ENCODE measurements around the gene ANXA10.
"Not testable (repeated sequence)": the region's sequence is repeated elsewhere in the genome, so short reads cannot be mapped to it uniquely, and the experiment has no call there.

ANXA10 gene, protein sequence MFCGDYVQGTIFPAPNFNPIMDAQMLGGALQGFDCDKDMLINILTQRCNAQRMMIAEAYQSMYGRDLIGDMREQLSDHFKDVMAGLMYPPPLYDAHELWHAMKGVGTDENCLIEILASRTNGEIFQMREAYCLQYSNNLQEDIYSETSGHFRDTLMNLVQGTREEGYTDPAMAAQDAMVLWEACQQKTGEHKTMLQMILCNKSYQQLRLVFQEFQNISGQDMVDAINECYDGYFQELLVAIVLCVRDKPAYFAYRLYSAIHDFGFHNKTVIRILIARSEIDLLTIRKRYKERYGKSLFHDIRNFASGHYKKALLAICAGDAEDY

GRCh38 chr4:168092176-168092712 is at the start of gene ANXA10:
TSS of gene ANXA10 (plus strand) at chr4:168092537. CDS start at chr4:168092701, 164 bp downstream.
- DNase-seq, result no peak

DNA sequence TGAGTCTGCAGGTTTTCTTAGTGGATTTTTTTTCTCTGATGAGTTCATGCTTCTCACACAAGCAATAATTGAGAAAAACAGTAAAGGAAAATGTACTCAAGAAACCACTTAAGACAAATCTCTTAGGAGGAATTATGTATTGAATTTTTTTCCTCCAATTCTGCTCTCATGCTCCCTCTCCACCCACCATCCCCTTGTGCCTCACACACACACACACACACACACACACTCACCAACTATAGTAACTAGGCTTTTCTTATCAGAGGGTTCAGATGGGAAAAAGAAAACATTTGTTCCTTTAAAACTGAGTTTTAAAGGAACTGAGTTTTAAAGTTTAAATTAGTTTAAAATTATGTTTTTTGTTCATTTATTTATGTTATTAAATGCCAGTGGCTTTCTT is 47.0 kb upstream of the ANXA10 start:
- DNase-seq, result no peak

GRCh38 chr4:168050002-168050401 is 42.3 kb upstream of the ANXA10 start:
- no peak for DNase-seq

- DNase-seq, result no peak
Observed at GRCh38 chr4:168051526-168051925, 40.8 kb upstream of the ANXA10 start.

GRCh38 chr4:168057412-168057811 is 34.9 kb upstream of the ANXA10 start:
- no peak for DNase-seq

- DNase-seq, result no peak
Observed at GRCh38 chr4:168059251-168059650, 33.1 kb upstream of the ANXA10 start.

- DNase-seq, result no peak
Observed at GRCh38 chr4:168063031-168063430, 29.3 kb upstream of the ANXA10 start.

DNA sequence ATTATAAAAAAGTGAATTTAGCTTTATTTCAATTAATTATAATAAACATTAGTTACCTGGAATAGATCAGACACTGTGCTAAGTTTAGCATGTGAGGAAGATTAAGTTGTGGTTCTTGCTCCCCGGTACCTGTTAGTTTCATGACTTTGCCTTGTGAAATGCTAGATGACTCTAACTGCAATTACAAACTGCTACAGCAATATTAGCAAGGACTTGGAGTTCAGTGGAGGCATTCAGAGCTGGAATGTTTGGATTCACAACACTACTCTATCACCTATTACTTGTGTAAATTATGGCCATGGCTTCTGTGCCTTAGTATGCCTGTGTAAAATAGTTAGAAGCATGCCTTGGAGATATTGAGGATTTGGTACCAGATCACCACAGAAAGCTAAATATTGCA is 21.4 kb upstream of the ANXA10 start:
- no peak for DNase-seq

GRCh38 chr4:168071304-168071703 is 21.0 kb upstream of the ANXA10 start:
- no peak for DNase-seq

GRCh38 chr4:168074861-168075260 is 17.5 kb upstream of the ANXA10 start:
- no peak for DNase-seq

DNA sequence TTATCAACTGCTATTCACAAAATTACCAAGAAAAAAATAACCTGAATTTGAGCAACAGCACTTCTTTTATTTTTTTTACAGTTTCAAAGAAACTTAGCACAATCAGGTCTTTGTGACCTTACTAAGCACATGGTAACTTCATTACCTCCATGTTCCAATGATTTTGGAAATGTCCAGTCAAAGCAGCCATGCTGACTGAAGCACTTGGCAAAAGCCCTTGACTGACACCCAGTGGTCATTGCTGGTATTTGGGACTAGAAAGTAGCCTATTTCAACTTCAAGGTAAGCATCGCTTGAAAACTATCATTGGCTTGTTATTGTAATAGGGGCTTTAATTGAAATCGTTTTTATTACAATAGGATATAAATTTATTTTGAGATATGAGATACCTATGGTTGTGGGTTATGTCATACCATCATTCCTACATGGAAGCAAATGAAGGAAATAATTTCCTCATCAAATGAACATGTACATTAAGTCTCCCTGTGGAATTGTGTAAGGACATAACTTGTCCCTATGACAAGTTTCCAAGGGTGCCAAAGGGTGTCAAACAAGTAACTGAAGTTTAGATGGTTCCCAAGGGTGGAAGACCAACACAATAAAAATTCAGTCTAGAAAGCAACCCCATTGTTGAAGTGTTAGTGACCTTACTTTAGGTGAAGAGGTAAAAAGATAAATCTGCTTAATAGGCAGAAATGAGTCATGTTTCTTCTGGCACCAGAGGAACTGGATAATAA is 15.2 kb upstream of the ANXA10 start:
- DNase-seq, result peak; percentile 17

DNA sequence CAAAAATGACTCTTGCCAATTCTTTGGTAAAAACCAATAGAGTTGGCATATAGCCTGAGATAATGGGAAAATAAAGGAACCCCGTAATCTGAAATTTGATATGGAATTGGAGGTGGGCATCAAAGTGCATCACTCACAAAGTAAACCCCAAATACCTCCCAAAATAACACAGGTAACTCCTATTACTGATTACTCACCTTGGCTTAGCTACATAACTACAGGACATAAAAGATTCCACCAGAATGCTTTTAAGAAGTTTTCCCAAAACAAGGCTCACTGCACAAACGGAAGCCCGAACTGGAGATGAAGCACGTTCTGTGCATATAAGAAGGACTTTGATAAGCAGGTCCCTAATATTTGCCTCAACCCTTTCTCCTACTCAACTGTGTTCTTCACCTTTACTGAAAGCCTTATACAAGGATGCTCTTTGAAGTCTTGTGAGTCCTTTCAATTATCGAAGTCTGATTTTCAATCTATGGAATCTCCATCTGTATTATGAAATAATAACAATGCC is 14.6 kb upstream of the ANXA10 start:
- no peak for DNase-seq

- no peak for DNase-seq
Observed at GRCh38 chr4:168082379-168082778, 10.0 kb upstream of the ANXA10 start.

DNA sequence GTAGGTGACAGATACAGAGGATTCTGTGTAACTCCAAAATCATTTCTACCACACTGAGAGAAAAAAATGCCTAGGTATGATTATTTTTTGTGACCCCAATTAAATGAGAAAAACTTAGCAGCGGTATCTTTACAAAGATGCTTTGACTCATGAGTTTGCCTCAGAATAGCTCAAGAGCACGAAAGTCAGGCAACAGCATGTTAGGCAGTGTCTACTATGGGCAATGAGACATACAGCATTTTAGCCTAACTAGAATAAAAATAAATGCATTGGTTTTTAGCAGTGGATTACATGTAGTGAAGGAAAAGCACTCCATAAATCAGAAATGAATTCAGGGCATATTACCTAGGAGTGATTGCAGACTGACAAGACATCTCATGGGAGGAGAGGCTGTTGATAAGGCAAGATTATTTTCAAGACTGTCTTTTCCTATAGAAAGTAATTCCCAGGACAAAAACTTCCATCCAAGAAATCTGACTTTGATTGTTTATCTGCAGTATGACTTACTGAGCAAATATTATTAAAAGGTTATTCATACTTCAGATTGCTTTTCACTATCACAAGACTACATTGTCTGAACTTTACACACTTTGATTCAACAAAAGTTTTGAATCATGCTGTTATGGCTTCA is 3.6 kb downstream of the ANXA10 start:
- DNase-seq, result no peak

DNA sequence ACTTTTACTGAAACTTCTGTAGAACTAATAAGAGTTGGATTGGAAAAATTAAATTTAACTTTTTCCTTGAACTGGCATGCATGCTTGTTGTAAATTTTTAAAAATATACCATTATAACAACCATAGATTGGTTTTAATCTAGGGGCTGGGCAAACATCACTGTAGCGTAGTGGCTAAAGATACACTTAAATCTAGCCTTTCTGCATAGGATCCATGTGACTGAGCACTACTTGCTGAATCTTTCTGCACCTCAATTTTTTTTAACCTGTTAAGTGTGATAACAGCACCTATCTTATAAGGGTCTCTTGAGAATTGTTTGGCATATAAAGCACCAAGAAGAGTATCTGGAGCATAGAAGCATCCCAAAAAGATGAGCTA is 4.1 kb downstream of the ANXA10 start:
- no peak for DNase-seq

- no peak for DNase-seq
Observed at GRCh38 chr4:168097161-168097560, 4.8 kb downstream of the ANXA10 start.

DNA sequence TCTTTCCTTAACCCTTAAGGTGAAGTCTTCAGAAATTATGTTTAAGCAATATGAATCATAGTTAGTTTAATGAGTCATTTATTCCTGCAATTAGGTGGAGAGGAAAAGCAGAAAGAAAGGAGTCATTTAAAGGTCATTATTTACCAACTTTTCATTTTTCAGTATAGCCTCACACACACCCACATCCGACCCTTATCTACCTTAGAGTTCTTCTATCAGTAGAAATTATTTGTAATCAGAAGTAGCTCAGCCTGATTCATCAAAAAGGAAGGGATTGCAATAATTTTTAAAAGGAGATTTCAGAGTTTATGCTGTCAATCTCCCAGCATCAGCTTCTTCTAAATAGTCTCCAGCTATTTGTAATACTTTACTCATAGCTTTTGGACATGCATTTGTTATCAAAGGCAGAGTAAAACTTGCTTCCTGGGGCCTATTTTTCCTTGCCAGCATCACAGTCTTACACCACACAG is 5.9 kb downstream of the ANXA10 start:
- DNase-seq, result no peak

- DNase-seq, result no peak
Observed at GRCh38 chr4:168099195-168099594, 6.9 kb downstream of the ANXA10 start.

- DNase-seq, result no peak
Observed at GRCh38 chr4:168101026-168101425, 8.7 kb downstream of the ANXA10 start.

GRCh38 chr4:168102403-168102802 is 10.1 kb downstream of the ANXA10 start:
- DNase-seq, result no peak

GRCh38 chr4:168109527-168109926 is 17.2 kb downstream of the ANXA10 start:
- no peak for DNase-seq

- DNase-seq, result not testable (repeated sequence)
Observed at GRCh38 chr4:168113059-168113458, 20.7 kb downstream of the ANXA10 start.

GRCh38 chr4:168118116-168118655 is 25.8 kb downstream of the ANXA10 start:
- DNase-seq, result no peak

Measured in NCI-H2081 treated with DMSO at 0.1 percent for 48 hours (cell line).